GM21786 (cell line): Measurements from ENCODE around the gene DYSF.

Experiments used
- ATAC-seq: cut with Tn5 transposase; IDR thresholded peaks from one replicate; pipeline ENCODE4 v1.9.1; 2021; ENCODE audit not compliant: unreplicated experiment

Gene DYSF

GRCh38 chr2:71498261-71498701 is 44.9 kb downstream of the DYSF start:
- no peak for ATAC-seq

- no peak for ATAC-seq
These were observed 46.3 kb downstream of the DYSF start for GRCh38 chr2:71499691-71500090.

DNA sequence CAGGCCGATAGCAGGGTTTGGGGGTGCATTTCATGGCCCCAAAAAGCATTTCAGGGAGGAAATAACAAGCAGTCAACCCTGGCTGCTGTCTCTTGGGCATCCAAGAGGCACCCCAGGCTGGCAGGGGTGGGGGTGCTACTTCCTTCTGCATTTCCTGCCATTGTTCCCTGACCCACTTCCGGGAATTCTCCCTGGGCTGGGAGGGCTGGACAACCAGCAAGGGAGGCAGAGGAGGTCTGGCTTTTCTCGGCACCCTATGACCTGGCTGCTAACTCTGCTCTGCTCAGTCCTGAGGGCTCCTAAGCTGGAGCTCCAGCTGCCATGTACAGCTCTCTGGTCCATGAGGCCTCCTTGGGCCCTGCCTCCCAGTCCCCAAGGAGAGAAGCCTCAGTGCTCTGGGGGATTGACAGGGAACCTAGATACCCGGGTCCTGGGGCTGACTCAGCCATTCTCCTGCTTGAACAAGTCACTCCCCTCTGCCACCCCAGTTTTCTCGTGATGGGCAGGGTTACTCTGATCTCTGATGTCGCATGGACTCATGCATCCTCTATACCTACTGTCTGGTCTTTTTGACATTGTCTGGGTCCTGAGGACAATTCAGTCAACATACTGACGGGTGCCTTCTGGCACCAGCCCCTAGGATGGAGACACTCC is 47.2 kb downstream of the DYSF start:
- no peak for ATAC-seq

DNA sequence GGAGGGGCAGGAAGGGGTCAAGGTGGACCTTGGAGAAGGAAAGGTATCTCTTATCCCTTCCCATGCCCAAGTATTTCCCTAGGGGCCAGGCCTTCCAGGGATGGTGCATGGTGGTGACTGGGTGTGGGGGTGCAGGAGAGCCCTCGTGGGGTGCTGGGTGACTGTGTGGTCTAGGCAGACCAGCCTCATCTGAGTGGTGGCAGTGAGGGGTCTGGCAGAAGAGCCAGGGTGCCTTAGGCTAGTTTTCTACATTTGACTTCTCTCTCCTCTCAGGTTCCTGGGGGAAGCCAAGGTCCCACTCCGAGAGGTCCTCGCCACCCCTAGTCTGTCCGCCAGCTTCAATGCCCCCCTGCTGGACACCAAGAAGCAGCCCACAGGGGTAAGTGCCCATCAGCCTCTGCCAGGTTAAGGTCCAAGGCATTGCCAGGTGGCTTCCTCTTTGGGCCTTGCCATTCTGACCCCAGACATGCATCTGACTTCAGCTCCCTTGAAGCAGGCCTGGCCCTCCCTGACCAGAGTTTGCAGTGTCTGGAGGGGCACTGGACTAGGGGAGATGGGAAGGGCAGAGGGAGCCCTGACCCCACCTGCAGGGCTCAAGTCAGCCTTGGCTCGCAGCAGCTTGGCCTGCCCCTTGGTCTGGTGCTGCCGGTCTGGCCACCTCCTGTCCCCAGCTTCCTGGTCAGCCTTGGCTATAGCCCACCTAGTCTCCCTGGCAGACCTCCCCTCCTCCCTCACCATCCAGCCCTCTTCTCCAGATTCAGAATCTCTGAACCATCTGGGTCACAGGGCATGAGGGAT is 49.8 kb downstream of the DYSF start:
- no peak for ATAC-seq

- ATAC-seq, result no peak
These were observed 50.5 kb downstream of the DYSF start for GRCh38 chr2:71503837-71504236.

DNA sequence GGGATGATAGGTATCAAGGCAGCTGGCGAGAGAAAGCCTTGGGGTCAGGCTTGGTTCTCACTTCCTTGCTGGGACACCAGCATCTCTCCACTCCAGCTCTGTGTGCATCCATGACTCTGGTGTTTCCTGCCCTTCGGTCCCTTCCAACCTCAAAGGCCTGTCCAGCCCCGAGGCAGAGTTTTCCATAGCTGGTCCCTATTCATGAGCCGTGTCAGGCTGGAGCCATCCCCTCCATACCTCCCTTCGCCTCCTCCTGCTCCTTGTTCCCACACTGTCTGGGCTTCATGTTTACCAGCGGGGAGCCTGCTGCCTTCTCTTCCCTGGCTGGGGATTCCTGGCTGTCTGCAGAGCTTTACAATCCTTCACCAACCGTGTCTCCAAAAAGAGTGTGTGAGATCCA is 51.2 kb downstream of the DYSF start:
- no peak for ATAC-seq

GRCh38 chr2:71505086-71505769 is 51.9 kb downstream of the DYSF start:
- ATAC-seq, result no peak

DNA sequence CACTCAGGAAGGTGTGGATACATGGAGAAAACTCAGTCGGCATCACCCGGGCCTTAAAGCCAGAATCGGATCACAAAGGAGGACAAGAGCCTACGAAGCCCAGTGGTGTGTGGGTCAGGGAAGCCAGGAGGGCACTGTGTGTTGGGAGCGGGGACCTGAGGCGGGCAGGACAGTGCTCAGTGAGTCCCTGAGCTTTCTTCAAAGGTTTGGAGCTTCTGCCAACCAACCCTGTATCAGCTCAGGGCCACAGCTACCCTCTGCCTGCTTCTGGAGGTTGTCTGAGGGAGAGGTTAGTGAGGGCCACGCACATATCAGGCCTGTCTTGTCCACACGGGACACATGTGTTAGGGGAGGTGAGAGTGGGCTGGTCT is 52.4 kb downstream of the DYSF start:
- ATAC-seq, result no peak

GRCh38 chr2:71506222-71507153 is 53.1 kb downstream of the DYSF start:
- ATAC-seq, result no peak

- ATAC-seq, result no peak
These were observed 54.1 kb downstream of the DYSF start for GRCh38 chr2:71507476-71507875.

DNA sequence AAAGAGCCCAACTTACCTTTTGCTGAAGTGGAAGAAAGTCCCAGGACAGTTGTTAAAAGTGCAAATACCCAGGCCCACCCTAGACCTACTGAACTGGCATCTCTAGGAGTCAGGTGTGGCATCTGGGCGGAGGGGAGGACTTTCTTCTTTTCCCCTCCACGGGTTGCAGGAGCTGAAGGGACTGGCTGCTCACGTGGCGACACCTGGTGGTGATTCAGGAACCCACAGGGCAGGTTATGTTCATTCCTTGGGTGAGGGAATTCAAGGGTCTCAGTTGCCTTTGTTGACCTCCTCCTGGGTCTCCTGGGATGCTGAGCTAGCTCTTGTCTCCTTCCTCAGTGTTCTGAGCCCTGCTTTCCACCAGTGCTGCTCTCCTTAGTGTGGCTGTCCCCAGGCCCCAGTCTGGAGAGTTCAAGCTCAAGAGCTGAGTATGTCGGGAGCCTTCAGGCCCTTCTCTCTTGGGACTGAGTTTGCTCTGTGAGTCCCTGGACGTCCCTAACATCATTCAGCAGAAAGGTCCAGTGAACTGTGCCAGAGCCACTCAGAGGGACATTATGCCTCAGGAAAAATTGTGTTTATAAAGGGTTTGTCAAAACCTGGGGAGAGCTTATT is 56.9 kb downstream of the DYSF start:
- no peak for ATAC-seq

- ATAC-seq, result no peak
These were observed 57.6 kb downstream of the DYSF start for GRCh38 chr2:71510938-71511337.

- no peak for ATAC-seq
These were observed 58.4 kb downstream of the DYSF start for GRCh38 chr2:71511776-71512175.

DNA sequence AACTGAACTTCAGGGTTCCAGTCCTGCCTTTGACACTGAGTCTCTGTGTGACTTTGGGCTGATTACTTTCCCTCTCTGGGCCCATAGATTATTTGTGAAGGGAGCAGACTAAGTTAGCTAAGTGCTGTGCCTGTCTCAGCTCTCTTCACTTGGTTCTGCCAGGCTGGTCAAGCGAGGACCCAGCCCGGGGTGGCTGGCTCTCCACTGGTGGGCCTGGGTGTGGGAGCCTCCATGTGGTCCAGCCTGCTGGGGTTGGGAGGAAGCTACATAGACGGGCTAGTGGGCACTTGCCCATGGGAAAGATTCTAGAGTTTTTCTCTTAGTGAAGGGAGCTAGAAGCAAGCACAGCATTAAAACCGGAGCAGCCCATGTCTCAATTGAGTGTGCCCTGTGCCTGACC is 59.0 kb downstream of the DYSF start:
- ATAC-seq, result no peak

DNA sequence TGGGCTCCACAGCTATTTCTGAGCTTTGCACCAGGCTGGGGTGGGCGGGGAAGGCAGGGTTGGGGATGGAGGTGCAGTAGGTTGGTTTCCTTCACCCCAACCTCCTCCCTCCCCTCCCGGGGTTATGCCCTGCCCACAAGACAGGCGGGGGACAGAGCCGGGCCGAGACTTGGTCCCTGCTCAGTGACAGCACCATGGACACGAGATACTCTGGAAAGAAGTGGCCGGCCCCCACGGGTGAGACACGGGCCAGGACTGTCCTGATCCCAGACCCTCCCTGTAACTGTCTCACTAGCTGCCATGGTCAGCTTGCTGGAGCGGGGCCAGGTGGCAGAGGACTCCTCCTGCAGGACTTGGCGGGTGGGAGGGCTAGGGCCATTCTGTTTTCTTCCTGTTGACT is 59.7 kb downstream of the DYSF start:
- no peak for ATAC-seq

- no peak for ATAC-seq
These were observed 60.4 kb downstream of the DYSF start for GRCh38 chr2:71513721-71514120.

GRCh38 chr2:71516253-71516888 is 63.0 kb downstream of the DYSF start:
- ATAC-seq, result no peak

- no peak for ATAC-seq
These were observed 64.5 kb downstream of the DYSF start for GRCh38 chr2:71517851-71518250.

DNA sequence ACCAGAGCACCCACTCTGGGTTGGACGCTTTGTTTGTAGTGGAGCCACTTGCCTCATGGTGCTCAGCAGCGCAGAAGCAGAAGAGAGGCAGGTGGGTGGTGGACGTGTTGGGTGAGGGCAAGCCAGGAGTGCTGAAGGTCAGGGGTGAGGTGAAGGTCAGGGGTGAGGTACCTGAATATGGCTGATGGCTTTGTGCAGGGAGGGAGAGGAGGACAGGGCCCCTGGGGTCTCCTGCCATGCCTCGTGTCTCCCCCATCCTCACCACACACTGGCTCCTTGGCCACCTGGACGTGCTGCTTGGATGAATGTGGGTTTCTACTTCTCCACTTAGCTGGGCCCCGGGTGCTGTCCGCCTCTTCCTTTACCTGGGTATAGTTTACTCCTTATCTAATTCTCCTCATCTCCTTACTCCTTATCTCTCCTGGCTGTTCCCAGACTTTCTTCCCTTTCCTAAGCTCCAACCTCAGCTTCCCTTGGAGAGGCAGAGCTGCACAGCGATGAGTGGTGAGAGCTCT is 68.1 kb downstream of the DYSF start:
- ATAC-seq, result no peak

GRCh38 chr2:71524476-71524875 is 71.1 kb downstream of the DYSF start:
- ATAC-seq, result no peak
